Measurements from ENCODE around the gene REEP5. TPM values are rescaled to one million over a fixed set of nuclear protein-coding genes. Genes with fewer than 3 reads are reported as not detected.
"Not testable (repeated sequence)": the region's sequence is repeated elsewhere in the genome, so short reads cannot be mapped to it uniquely, and the experiment has no call there.

REEP5 gene
- total RNA-seq, 1 donor from 2014 or later = 45.3 TPM

GRCh38 chr5:112885001-112885400, 37.0 kb downstream of the REEP5 start:
- DNase-seq = no peak

- DNase-seq = no peak
These were observed 38.8 kb downstream of the REEP5 start for GRCh38 chr5:112883192-112883591.

GRCh38 chr5:112880219-112880964, 41.6 kb downstream of the REEP5 start:
- peak; percentile 81 for DNase-seq

GRCh38 chr5:112878760-112879159, 43.3 kb downstream of the REEP5 start:
- DNase-seq = no peak

GRCh38 chr5:112878101-112878500, 43.9 kb downstream of the REEP5 start:
- no peak for DNase-seq

GRCh38 chr5:112876362-112876761, 45.7 kb downstream of the REEP5 start:
- DNase-seq = no peak

GRCh38 chr5:112870966-112871365, 51.1 kb downstream of the REEP5 start:
- no peak for DNase-seq

GRCh38 chr5:112869948-112870347, 52.1 kb downstream of the REEP5 start:
- no peak for DNase-seq

DNA sequence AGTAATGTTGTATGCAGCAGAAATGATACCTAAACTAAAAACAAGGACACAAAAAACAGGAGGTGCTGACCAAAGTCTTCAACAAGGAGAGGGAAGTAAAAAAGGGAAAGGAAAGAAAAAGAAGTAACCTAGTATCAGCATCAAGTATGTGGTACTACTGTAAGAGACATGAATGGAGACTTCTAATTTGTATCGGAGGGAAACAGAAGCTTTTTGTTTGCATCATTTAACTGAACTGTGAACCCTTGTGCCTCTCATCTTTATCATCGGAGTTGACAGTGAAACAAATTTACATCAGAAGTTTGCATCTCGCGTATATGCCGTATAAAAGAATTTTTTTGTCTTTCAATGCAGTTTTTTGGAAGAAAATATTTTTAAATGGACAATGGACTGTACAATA, 54.6 kb downstream of the REEP5 start:
- no peak for DNase-seq

DNA sequence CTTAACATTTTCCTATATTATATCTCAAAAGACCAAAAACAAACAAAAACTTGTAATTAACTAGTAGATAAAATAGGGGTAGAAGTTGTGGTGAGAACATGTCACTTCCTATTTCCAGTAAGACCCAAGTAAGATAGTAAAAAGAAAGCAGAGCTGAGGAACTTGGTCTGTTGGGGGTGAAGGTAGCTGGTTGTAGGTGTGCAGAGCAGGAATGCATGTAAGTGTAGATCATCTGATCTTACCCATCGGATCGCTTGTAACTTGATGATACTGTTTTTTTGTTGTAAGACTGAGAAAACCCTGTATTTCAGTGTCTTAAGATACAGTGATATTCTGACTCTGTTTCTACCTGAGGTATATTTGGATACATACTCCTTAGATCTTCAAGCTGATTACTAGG, 55.3 kb downstream of the REEP5 start:
- no peak for DNase-seq

DNA sequence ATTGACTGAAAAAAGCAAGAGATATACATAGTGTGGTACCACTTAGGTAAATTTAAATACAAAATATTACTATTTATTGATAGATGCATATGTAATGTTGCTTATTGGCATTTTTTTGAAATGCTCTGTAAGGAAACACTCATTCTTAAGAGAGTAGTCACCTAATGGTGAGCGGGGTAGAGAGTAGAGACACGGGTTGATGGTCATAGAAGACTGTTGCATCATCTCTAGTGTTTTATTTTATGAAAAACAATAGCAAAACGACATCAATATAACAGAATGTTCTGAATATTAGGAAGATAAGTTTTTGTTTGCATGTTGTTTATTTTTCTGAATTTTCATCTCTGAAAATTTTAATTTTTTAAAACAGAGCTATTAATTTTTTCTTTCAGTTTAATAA, 56.9 kb downstream of the REEP5 start:
- no peak for DNase-seq

GRCh38 chr5:112863549-112863948, 58.5 kb downstream of the REEP5 start:
- DNase-seq = no peak

- DNase-seq = no peak
These were observed 59.9 kb downstream of the REEP5 start for GRCh38 chr5:112862085-112862484.

GRCh38 chr5:112861638-112861985, 60.4 kb downstream of the REEP5 start:
- DNase-seq = no peak

GRCh38 chr5:112860929-112861637, 60.9 kb downstream of the REEP5 start, which contains the start of gene SRP19:
Gene SRP19, plus strand, starts transcription at chr5:112861287. Its CDS starts 90 bp downstream, at chr5:112861377.
- DNase-seq = peak; percentile 99

DNA sequence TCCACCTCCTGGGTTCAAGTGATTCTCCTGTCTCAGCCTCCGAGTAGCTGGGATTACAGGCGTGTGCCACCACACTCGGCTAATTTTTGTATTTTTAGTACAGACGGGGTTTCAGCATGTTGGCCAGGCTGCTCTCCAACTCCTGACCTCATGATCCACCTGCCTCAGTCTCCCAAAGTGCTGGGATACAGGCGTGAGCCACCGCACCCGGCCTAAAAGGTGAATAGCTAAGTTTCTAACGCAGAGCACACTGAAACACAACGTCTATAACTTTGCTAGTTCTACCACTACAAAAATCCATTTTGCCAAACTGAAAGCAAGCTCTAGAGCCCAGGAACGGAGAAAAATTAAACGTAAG, 61.5 kb downstream of the REEP5 start:
- not testable (repeated sequence) for DNase-seq

DNA sequence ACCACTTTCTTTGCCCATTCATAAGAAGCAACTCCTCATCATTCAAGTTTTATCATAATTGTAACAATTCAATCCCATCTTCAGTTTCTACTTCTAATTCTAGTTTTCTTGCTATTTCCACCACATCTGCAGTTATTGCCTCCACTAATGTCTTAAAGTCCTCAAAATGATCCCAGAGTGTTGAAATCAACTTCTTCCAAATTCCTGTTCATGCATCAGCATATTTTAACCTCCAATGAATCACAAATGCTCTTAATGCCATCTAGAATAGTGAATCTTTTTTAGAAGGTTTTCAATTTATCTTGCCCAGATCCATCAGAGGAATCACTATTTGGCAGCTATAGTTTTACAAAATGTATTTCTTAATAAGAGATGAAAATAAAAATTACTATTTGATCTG, 64.2 kb downstream of the REEP5 start:
- DNase-seq = no peak

DNA sequence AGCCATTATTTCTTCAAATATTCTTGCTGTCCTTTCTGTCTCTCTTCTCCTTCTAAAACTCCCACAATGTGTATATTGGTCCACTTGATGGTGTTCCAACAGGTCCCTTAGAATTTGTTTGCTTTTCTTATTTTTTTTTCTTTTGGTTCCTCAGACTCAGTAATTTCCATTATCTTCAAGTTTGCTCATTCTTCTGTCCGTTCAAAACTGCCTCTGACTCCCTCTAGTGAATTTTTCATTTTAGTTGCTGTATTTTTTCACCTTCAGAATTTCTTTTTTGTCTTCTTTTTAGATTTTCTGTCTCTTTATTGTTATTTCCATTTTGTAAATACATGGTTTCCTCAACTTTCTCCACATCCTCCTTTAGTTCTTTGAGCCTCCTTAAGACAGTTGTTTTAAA, 67.4 kb downstream of the REEP5 start:
- no peak for DNase-seq

DNA sequence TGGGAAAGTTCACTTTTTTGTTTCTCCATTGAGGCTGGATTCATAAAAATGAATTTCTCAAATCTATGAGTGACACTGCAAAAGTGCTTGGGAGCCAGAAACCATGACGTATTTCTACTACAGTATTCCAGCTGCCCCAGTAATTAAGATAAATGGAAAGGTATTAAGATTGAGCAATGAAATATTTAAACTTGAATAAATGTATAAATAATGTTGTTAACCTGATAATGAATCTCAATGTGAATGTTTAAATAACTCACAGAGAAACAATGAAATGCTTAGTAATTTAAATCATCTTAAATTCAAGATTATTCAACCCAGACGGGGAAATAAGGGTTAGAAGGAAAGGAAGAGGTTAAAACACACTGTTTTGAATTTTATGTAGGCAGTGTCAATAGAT, 72.1 kb downstream of the REEP5 start:
- no peak for DNase-seq

- peak; percentile 74 for DNase-seq
These were observed 73.8 kb downstream of the REEP5 start for GRCh38 chr5:112848116-112848811.

DNA sequence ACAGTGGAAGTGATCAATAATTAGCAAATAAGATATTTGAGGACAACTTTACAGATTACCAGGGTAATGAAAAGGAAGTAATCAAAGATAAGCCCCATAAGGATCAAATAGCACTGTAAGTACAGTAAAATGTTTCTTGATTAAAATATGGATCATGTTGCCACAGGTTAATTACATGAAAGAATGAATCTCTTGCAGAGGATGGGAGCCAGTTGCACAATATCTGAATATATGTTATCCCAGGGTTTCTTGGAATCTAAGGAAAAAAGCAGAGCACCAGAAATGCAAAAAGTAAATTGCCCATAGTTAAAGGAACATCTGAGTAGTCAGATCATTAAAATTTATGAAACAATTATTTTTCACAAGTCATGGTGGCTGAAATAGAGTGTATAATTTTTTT, 74.7 kb downstream of the REEP5 start:
- no peak for DNase-seq

- no peak for DNase-seq
These were observed 75.5 kb downstream of the REEP5 start for GRCh38 chr5:112846556-112846955.

- no peak for DNase-seq
These were observed 77.5 kb downstream of the REEP5 start for GRCh38 chr5:112844489-112844888.

Measured in tongue (tissue), 2 donors.